Jurkat, Clone E6-1 (cell line): Measurements from ENCODE around the gene MYH9.

Experiments used
- DNase-seq: peaks from one replicate; pipeline ENCODE4 v3.0.0-alpha.2; 2011; ENCODE audit warnings: low read depth, low spot score
- H3K4me3 ChIP-seq: 2 replicates; pipeline ENCODE4 v1.5.1; 2011; ENCODE audit warnings: mild to moderate bottlenecking, low read length, control low read depth, moderate library complexity

The MYH9 gene

DNA sequence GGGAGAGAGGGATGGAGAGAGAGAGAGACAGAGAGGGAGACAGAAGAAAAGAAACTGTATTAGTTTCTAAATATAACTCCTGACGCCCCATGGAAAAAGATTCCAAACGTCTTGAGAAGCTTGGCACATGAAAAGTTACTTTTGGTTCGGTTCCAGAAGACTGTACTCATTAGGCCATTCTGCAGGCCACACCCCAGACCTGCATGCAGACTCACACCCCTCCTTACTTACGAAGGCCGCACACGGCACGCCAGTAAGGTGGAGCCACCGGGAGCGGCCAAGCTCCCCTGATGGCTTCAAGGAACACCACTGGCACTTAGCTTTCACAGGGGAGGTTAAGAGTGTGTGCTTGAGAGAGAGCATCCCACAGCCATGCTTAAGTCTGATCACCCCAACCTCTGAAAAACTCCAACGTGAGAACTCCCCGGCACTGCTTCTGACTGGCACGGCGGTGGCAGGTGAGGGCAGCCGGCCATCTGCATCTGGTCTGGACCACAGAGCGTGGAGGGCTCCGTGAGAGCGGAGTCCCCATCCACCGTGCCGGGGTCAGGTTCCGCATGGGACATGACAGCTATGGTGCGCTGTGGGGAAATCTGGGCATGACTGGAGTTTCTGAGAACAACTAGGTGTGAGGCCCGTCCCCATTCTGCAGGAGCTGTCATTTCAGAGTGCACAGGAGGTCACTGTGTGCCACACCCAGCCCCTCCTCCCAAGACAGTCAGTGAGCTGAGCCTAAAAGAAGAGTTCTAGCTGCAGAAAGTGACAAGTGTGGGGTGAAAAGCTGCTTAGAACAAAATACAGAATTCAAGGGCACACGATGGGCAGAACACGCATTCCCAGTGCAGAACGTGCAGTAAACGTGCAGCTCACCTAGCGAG is 62.4 kb downstream of the MYH9 start:
- no peak for DNase-seq
- no peak overlapping the region for H3K4me3 ChIP-seq

DNA sequence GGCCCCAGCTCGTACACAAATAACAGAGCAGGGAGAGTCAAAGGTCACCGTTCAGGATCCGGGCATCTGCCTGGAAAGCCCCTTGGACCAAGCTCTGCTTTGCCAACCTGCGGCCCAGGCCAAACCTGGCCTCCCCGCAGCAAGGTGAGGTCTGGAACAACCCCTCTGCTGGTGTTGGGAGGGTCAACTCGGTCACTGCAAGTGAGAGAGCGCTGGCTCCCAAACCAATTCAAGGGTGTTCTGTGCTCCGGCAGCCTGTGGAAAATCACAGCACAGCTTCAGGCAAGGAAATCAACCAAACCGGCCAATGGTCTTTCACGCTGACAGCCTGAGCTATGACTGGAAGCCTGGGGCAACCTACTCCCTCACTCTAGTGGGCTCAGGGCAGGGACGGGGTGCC is 63.4 kb downstream of the MYH9 start:
- H3K4me3 ChIP-seq, result no peak overlapping the region
- DNase-seq, result no peak

GRCh38 chr22:36323855-36324331 is 63.9 kb downstream of the MYH9 start:
- no peak for DNase-seq
- H3K4me3 ChIP-seq, result no peak overlapping the region

GRCh38 chr22:36323182-36323854 is 64.4 kb downstream of the MYH9 start:
- no peak overlapping the region for H3K4me3 ChIP-seq
- no peak for DNase-seq

DNA sequence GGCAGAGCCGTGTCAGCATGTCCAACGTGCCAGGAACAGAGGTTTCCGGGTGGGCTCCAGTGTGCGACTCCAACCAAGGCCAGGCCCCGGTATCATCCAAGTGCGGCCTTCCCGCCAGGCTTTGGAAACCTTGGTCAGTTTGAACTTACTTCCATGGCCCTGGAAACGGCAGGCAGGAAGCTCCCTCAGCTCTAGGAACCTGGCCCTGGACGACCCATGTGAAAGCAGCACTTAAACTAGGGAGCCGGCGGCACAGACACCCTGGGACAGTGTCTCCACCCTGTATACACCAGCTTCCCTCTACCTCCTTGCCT is 65.2 kb downstream of the MYH9 start:
- DNase-seq, result no peak
- H3K4me3 ChIP-seq, result no peak overlapping the region

DNA sequence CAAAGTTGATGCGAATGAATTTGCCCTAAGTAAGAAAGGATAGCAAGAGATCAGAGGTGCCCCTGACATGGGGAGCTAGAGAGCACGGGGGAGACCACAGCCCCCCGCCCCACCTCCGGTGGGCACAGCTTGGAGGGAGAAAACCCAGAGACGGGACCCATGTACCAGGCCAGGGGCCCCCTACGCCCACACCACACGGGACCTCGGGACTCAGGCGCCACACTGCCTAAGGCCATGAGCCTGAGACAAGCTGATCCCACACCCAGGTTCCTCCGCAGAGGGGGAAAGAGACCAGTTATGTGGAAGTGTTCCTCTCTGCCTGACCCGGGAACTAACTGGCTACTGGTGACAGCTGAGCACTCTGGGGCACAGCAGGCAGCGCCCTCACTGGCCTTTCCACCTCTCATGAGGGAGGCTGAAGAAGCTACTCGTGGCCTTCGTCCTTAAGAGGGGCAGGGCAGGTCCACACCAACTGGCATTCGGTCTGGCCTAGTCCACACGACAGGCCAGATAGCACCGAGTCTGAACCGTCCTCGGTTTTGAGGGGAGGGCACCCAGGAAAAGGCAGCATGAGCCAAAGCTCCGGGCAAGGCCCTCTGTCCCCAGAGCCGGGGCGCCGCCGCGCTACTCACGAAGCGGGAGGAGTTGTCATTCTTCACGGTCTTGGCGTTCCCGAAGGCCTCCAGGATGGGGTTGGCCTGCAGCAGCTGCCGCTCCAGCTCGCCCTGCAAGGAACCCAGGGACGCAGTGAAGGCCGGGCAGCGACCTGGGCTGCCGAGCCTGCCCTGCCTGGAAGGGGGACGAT is 65.8 kb downstream of the MYH9 start:
- no peak for DNase-seq
- no peak overlapping the region for H3K4me3 ChIP-seq

- DNase-seq, result no peak
- no peak overlapping the region for H3K4me3 ChIP-seq
Measured at GRCh38 chr22:36320553-36320952, 67.2 kb downstream of the MYH9 start.

DNA sequence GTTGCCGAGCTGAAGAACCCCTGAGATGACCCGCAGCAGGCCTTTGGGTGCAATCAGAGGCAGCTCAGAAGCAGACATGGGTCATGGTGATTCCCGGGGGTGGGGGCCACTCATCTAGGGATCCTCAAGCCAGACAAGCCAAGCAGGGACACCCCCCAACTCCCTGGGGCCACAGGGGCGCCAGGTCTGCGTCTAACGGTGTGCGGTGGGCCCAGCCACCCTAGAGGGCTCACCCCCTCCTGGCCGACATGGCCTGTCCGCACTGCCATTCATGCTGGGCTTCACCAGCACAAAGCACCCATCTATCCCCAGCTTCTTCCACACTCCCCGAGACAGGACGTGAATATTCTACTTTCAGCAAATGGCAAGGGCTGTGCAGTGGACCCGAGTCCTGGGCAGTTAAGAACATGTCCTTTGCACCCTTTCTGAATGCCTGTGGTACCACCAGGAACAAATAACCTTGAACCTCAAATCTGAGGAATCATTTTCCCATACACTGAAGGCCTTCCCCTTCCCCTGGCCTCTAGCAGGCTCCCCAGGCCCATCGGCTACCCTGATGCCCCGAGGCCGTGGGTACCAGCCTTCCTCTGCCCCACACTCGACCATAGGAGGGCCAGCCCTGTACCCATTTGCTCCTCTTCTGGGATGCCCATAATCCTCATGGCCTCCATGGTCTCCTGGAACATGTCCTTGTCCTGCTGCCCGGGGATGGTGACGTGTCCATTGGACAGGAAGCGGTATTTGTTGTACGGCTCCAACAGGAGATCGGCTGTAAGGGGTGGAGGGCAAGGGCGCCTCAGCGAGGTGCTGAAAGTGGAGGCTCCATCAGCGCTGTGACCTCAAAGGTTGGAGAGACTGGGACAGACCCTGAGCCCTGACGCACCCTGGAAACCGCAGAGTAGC is 67.9 kb downstream of the MYH9 start:
- H3K4me3 ChIP-seq, result no peak overlapping the region
- DNase-seq, result no peak

DNA sequence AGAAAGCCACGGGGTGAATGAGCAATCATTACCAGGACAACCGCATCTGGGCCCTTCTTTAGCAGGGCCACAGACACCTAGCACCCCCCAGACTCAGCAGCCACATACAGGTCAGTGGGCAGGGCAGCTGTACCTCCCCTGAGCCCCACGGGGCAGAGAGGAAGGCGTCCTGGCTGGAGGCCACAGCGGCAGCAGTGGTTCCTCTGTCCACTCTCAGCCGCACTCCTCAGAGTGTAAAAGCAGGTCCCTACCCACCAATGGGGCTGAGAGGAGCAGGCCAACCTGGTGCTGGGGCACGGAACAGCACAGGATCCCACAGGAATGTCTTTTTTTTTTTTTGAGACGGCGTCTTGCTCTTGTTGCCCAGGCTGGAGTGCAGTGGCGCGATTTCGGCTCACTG is 69.3 kb downstream of the MYH9 start:
- no peak overlapping the region for H3K4me3 ChIP-seq
- DNase-seq, result no peak

- no peak overlapping the region for H3K4me3 ChIP-seq
- no peak for DNase-seq
Measured at GRCh38 chr22:36317658-36318271, 70.0 kb downstream of the MYH9 start.

GRCh38 chr22:36316419-36316818 is 71.3 kb downstream of the MYH9 start:
- no peak for DNase-seq
- H3K4me3 ChIP-seq, result no peak overlapping the region

- no peak for DNase-seq
- no peak overlapping the region for H3K4me3 ChIP-seq
Measured at GRCh38 chr22:36315325-36315724, 72.4 kb downstream of the MYH9 start.

DNA sequence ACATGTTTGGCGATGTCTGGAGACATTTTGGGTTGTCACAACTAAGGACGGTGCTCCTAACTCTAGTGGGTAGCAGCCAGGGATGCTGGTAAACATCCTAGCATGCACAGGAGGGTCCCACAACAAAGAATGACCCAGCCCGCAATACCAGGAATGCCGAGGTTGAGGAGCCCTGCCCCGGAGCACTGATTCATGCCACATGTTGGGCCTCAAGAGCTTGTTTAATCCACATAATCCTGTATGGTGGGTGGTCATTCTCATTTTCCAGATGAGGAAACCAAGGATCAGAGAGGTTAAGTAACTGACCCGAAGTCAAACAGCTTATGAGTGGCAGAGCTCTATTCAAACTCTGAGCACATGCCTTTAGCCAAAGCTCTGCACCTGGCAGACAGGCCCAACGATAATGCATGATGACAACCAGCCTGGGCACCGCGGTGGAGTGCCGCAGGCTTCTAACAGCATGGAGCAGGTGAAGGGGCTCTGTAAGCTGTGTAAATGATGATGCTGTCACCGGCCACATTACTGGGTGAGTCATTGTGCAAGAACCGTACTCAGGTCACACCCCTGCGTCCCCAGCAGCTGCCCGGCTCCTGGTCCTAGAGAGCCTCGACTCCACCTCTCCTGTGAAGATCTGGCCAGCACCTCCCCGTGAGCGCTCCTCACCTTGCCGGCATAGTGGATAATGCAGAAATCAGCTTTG is 76.2 kb downstream of the MYH9 start:
- no peak for DNase-seq
- no peak overlapping the region for H3K4me3 ChIP-seq

- DNase-seq, result no peak
- no peak overlapping the region for H3K4me3 ChIP-seq
Measured at GRCh38 chr22:36308880-36309279, 78.9 kb downstream of the MYH9 start.

DNA sequence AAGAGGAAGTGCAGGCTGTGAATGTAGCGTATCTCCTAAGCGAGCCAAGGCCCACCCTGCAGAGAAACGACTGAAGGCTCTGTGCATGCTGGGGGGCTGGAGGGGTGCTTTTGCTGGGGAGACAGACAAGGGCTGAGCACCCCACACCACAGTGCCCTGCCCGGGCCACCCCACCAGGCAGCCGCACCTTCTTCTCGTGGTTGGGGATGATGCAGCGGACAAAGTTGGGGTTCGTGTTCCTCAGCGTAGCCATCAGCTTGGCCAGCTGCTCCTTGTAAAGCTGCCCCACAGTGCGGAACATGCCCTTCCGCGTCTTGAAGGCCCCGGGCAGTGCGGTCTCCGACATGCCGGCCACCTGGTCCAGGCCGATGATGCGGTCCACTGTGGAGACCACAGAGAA is 81.5 kb downstream of the MYH9 start:
- DNase-seq, result no peak
- H3K4me3 ChIP-seq, result no peak overlapping the region

- H3K4me3 ChIP-seq, result no peak overlapping the region
- no peak for DNase-seq
Measured at GRCh38 chr22:36305813-36306212, 82.0 kb downstream of the MYH9 start.

DNA sequence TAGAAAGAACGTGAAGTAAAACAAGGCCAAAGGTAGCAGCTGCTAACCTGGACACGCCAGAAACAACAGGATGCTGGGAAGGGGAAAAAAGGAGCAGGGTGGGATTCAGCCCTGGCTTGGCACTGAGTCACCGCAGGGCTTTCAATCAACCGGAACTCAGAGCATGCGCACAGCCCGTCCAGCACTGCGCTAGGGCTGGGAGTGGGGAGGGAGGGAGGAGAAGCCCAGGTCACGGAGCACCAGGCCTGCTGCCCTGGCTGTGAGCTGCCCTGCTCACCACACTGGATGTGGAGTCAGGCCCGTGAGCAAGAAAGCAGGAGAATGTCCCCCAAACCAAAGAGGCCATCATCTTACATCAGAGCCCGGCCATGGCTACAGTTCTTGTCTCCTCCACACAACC is 83.3 kb downstream of the MYH9 start:
- DNase-seq, result no peak
- no peak overlapping the region for H3K4me3 ChIP-seq

- no peak for DNase-seq
- H3K4me3 ChIP-seq, result no peak overlapping the region
Measured at GRCh38 chr22:36303874-36304273, 83.9 kb downstream of the MYH9 start.
